H9 (cell line): ENCODE results near the gene GLRA2. TPM values are rescaled to one million over a fixed set of nuclear protein-coding genes. Genes with fewer than 3 reads are reported as not detected.

ENCODE experiments used
- DNase-seq: peaks from one replicate; pipeline ENCODE4 v3.0.0-alpha.2; 2017
- H2AFZ ChIP-seq: one replicate; pipeline ENCODE4 v1.6.1; 2013; ENCODE audit warnings: mild to moderate bottlenecking, low read length, control low read depth, moderate library complexity
- H2AK5ac ChIP-seq: 2 replicates; pipeline ENCODE4 v1.6.1; 2013; ENCODE audit warnings: low read length, control low read depth, mixed read lengths; ENCODE audit not compliant: insufficient read length
- H2BK120ac ChIP-seq: one replicate; pipeline ENCODE4 v1.6.1; 2013; ENCODE audit warnings: low read depth, mild to moderate bottlenecking, low read length, control low read depth, inconsistent platforms; ENCODE audit not compliant: poor library complexity, severe bottlenecking
- H2BK12ac ChIP-seq: 2 replicates; pipeline ENCODE4 v1.6.1; 2013; ENCODE audit warnings: low read length, control low read depth, mixed read lengths, low read depth; ENCODE audit not compliant: insufficient read length
- H2BK15ac ChIP-seq: 2 replicates; pipeline ENCODE4 v1.6.1; 2013; ENCODE audit warnings: low read depth, low read length, control low read depth
- H2BK20ac ChIP-seq: one replicate; pipeline ENCODE4 v1.6.1; 2013; ENCODE audit warnings: low read depth, mild to moderate bottlenecking, low read length, control low read depth, inconsistent platforms; ENCODE audit not compliant: poor library complexity, severe bottlenecking
- H2BK5ac ChIP-seq: 2 replicates; pipeline ENCODE4 v1.6.1; 2013; ENCODE audit warnings: low read length, control low read depth, mixed read lengths; ENCODE audit not compliant: insufficient read length
- H3K14ac ChIP-seq: 2 replicates; pipeline ENCODE4 v1.6.1; 2013; ENCODE audit warnings: low read length, control low read depth; ENCODE audit not compliant: insufficient read depth
- H3K18ac ChIP-seq: 2 replicates; pipeline ENCODE4 v1.6.1; 2013; ENCODE audit warnings: low read depth, mild to moderate bottlenecking, mixed read lengths, low read length, control low read depth; ENCODE audit not compliant: insufficient read length
- H3K23ac ChIP-seq: 2 replicates; pipeline ENCODE4 v1.6.1; 2013; ENCODE audit warnings: low read length, control low read depth, mixed read lengths, low read depth; ENCODE audit not compliant: insufficient read length
- H3K23me2 ChIP-seq: 2 replicates; pipeline ENCODE4 v1.6.1; 2013; ENCODE audit warnings: low read depth, mild to moderate bottlenecking, mixed read lengths, low read length, control low read depth; ENCODE audit not compliant: insufficient read length, poor library complexity, severe bottlenecking
- H3K27ac ChIP-seq: 2 replicates; pipeline ENCODE4 v1.5.1; 2013; ENCODE audit warnings: low read length, control low read depth, mixed read lengths, low read depth; ENCODE audit not compliant: insufficient read length
- H3K27me3 ChIP-seq: 2 replicates; pipeline ENCODE4 v1.6.1; 2013; ENCODE audit warnings: low read length, control low read depth, inconsistent platforms; ENCODE audit not compliant: insufficient read depth
- H3K4ac ChIP-seq: 2 replicates; pipeline ENCODE4 v1.6.1; 2013; ENCODE audit warnings: low read depth, mild to moderate bottlenecking, control low read depth, inconsistent platforms, low read length, moderate library complexity
- H3K4me1 ChIP-seq: 2 replicates; pipeline ENCODE4 v1.6.1; 2013; ENCODE audit warnings: low read length, control low read depth, inconsistent platforms; ENCODE audit not compliant: insufficient read depth
- H3K4me2 ChIP-seq: 2 replicates; pipeline ENCODE4 v1.6.1; 2013; ENCODE audit warnings: low read length, control low read depth, mixed read lengths; ENCODE audit not compliant: insufficient read length, insufficient read depth
- H3K56ac ChIP-seq: 2 replicates; pipeline ENCODE4 v1.6.1; 2013; ENCODE audit warnings: low read depth, mild to moderate bottlenecking, mixed read lengths, low read length, control low read depth; ENCODE audit not compliant: insufficient read length
- H3K79me1 ChIP-seq: 2 replicates; pipeline ENCODE4 v1.6.1; 2013; ENCODE audit warnings: low read depth, mild to moderate bottlenecking, moderate library complexity, low read length, control low read depth, inconsistent platforms; ENCODE audit not compliant: insufficient read depth, poor library complexity, severe bottlenecking
- H3K79me2 ChIP-seq: 2 replicates; pipeline ENCODE4 v1.6.1; 2013; ENCODE audit warnings: low read length, control low read depth, inconsistent platforms; ENCODE audit not compliant: insufficient read depth
- H3K9ac ChIP-seq: 2 replicates; pipeline ENCODE4 v1.6.1; 2013; ENCODE audit warnings: low read length, control low read depth, mixed read lengths; ENCODE audit not compliant: insufficient read length; ENCODE audit errors: extremely low read depth
- H3K9me3 ChIP-seq: one replicate; pipeline ENCODE4 v1.6.1; 2013; ENCODE audit warnings: low read depth, low read length, inconsistent platforms; ENCODE audit not compliant: control insufficient read depth
- H3T11ph ChIP-seq: one replicate; pipeline ENCODE4 v1.6.1; 2013; ENCODE audit warnings: mild to moderate bottlenecking, low read length, control low read depth, inconsistent platforms
- H4K20me1 ChIP-seq: one replicate; pipeline ENCODE4 v1.6.1; 2013; ENCODE audit not compliant: control insufficient read depth, insufficient read length, insufficient read depth
- H4K5ac ChIP-seq: 2 replicates; pipeline ENCODE4 v1.6.1; 2013; ENCODE audit warnings: low read depth, mild to moderate bottlenecking, mixed read lengths, low read length, control low read depth; ENCODE audit not compliant: insufficient read length
- H4K8ac ChIP-seq: replicated peaks from 2 replicates; pipeline ENCODE4 v1.6.1; 2013; ENCODE audit warnings: low read length, control low read depth, mixed read lengths, low read depth; ENCODE audit not compliant: insufficient read length
- H4K91ac ChIP-seq: 2 replicates; pipeline ENCODE4 v1.6.1; 2013; ENCODE audit warnings: low read depth, mild to moderate bottlenecking, moderate library complexity, mixed read lengths, low read length, control low read depth; ENCODE audit not compliant: insufficient read length
- H3K27ac Mint-ChIP-seq, 3 experiments: 2 replicates in 2 of 3; 3 replicates in 1 of 3; pipeline ENCODE4 v1.8.0; 2020 to 2021; ENCODE audit warnings: mixed read lengths in 3 of 3, mild to moderate bottlenecking in 1 of 3, moderate library complexity in 1 of 3
- H3K27me3 Mint-ChIP-seq: 2 replicates; pipeline ENCODE4 v1.8.0; 2021; ENCODE audit warnings: low read depth, mild to moderate bottlenecking, moderate library complexity, mixed read lengths
- H3K36me3 Mint-ChIP-seq, 3 experiments: 2 replicates in 2 of 3; 3 replicates in 1 of 3; pipeline ENCODE4 v1.8.0; 2020 to 2021; ENCODE audit warnings: low read depth in 3 of 3, mixed read lengths in 3 of 3; ENCODE audit not compliant: insufficient read depth in 1 of 3
- H3K4me1 Mint-ChIP-seq, 2 experiments: 2 replicates each; pipeline ENCODE4 v1.8.0; 2020; ENCODE audit warnings: mixed read lengths in 2 of 2
- H3K4me3 Mint-ChIP-seq, 2 experiments: 2 replicates in 1 of 2; 3 replicates in 1 of 2; pipeline ENCODE4 v1.8.0; 2020 to 2021; ENCODE audit warnings: mild to moderate bottlenecking in 2 of 2, mixed read lengths in 2 of 2, moderate library complexity in 1 of 2
- H3K9me3 Mint-ChIP-seq, 2 experiments: 2 replicates in 1 of 2; 3 replicates in 1 of 2; pipeline ENCODE4 v1.8.0; 2020; ENCODE audit warnings: mild to moderate bottlenecking in 2 of 2, mixed read lengths in 2 of 2, moderate library complexity in 1 of 2
- CTCF ChIP-seq: fragments of 200-600 bp; sonication (generic); conservative IDR thresholded peaks from 3 replicates; pipeline ENCODE4 v1.8.0; 2021; ENCODE audit warnings: antibody characterized with exemption, mild to moderate bottlenecking
- WGBS: extraction: QIAGEN DNeasy Blood & Tissue Kit; methylation state at CpG from one replicate; pipeline ENCODE4 v1.1.7; 2013; ENCODE audit warnings: missing lambda C conversion rate, low lambda C conversion rate, mixed read lengths; ENCODE audit not compliant: insufficient read length; ENCODE audit errors: extremely low coverage; 5-methylcytosine and 5-hydroxymethylcytosine counted together
- total RNA-seq: library from RNA; stranded (reverse); gene quantifications from 2 replicates; pipeline ENCODE4 v1.2.1, GENCODE V29; 2021

The GLRA2 gene
- total RNA-seq, 1 experiment from 2014 or later, result not detected

DNA sequence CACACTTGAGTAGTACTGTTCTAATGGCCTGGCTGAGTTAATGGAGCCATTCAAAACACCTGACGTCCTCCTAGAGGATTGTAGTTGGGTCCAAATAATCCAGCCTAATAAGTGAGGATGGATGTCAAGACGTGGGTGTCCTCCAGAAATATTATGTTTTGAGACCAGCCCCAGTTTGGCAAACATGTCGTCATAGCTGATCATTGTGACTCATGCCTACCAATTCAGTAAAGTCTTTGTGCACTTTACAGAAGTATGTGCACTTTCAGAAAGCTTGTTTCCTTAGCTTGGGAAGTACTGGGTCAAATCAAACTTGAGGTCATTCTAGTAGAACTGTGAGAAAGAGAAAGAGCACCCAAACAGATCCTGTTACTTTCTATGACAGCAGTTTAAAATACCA, 37.6 kb upstream of the GLRA2 start:
- peaks cover 0 to 3% of the 10 kb centered on the region in 2 experiments; a peak in 2 of 4 replicates for H3K4me1 Mint-ChIP-seq
- H2AK5ac ChIP-seq, result no peak overlapping the region
- H3K27ac Mint-ChIP-seq, result no peak overlapping the region
- no peak overlapping the region for H2BK120ac ChIP-seq
- TF ChIP-seq CTCF, result no peak
- H4K20me1 ChIP-seq, result no peaks in the 10 kb centered on the region
- no peak overlapping the region for H2BK12ac ChIP-seq
- H2BK15ac ChIP-seq, result no peak overlapping the region
- H3K4me1 ChIP-seq, result no peaks in the 10 kb centered on the region
- H3K9me3 Mint-ChIP-seq, result peaks cover 22 to 23% of the 10 kb centered on the region in 2 experiments
- H3T11ph ChIP-seq, result no peak overlapping the region
- no peak overlapping the region for H2AFZ ChIP-seq
- H4K8ac ChIP-seq, result no peak overlapping the region
- H4K91ac ChIP-seq, result no peak overlapping the region
- no peak overlapping the region for H3K4me2 ChIP-seq
- peaks cover 0 to 3% (median 2%) of the 10 kb centered on the region in 3 experiments; a peak in 1 of 7 replicates for H3K36me3 Mint-ChIP-seq
- no peak overlapping the region for H2BK20ac ChIP-seq
- H3K27me3 ChIP-seq, result no peaks in the 10 kb centered on the region
- H3K9me3 ChIP-seq, result no peaks in the 10 kb centered on the region
- H4K5ac ChIP-seq, result no peak overlapping the region
- no peak overlapping the region for H3K18ac ChIP-seq
- no peak overlapping the region for H3K14ac ChIP-seq
- DNase-seq, result no peak
- H3K23me2 ChIP-seq, result no peaks in the 10 kb centered on the region
- H3K4ac ChIP-seq, result no peak overlapping the region
- no peak overlapping the region for H3K27ac ChIP-seq
- no peak overlapping the region for H2BK5ac ChIP-seq
- peak overlapping the region; percentile 83 for H3K23ac ChIP-seq
- H3K27me3 Mint-ChIP-seq, result no peaks in the 10 kb centered on the region
- no peak overlapping the region for H3K56ac ChIP-seq
- no peaks in the 10 kb centered on the region for H3K79me1 ChIP-seq
- no CpG with 5 or more reads among the region's 3 CpGs for WGBS
- H3K9ac ChIP-seq, result no peak overlapping the region
- H3K79me2 ChIP-seq, result no peaks in the 10 kb centered on the region
- H3K4me3 Mint-ChIP-seq, result no peak overlapping the region
